K562 (cell line): ENCODE measurements around the gene SPAG7. TPM values are rescaled to one million over a fixed set of nuclear protein-coding genes. Genes with fewer than 3 reads are reported as not detected.
A peak's percentile ranks its signal among the peaks of the same experiment; 100 is the strongest.

Experiments used
- DIDO1 ChIP-seq: fragments of 450-650 bp; IDR thresholded peaks from 2 replicates; pipeline ENCODE4 v1.6.1; 2016; ENCODE audit warnings: low read depth, missing biosample characterization, missing genetic modification characterization
- DNMT1 ChIP-seq: fragments of 450-650 bp; IDR thresholded peaks from 2 replicates; pipeline ENCODE4 v1.6.1; 2016; ENCODE audit warnings: antibody characterized with exemption, mild to moderate bottlenecking
- FOXK1 ChIP-seq: sonication (generic); formaldehyde crosslinking; IDR thresholded peaks from 2 replicates; pipeline ENCODE4 v1.8.0; 2022; ENCODE audit warnings: missing genetic modification reagents, mild to moderate bottlenecking, borderline replicate concordance
- HMG20B ChIP-seq: fragments of 250-450 bp; sonication (Bioruptor Pico); IDR thresholded peaks from 2 replicates; pipeline ENCODE4 v1.5.0; 2021; ENCODE audit warnings: mild to moderate bottlenecking
- HOXB6 ChIP-seq: fragments of 250-450 bp; sonication (Bioruptor Pico); IDR thresholded peaks from 2 replicates; pipeline ENCODE4 v1.5.1; 2022; ENCODE audit warnings: mild to moderate bottlenecking, borderline replicate concordance
- HSF4 ChIP-seq: fragments of 250-450 bp; sonication (Bioruptor Pico); IDR thresholded peaks from 2 replicates; pipeline ENCODE4 v2.1.2; 2022; ENCODE audit warnings: mild to moderate bottlenecking, moderate library complexity, borderline replicate concordance
- NELFE ChIP-seq: IDR thresholded peaks from 2 replicates; pipeline ENCODE4 v1.6.1; 2011; ENCODE audit warnings: mild to moderate bottlenecking; ENCODE audit not compliant: insufficient read depth, insufficient read length
- RBM14 ChIP-seq: fragments of 200-400 bp; formaldehyde crosslinking; IDR thresholded peaks from 2 replicates; pipeline ENCODE4 v1.6.1; 2018; ENCODE audit warnings: low read depth, mild to moderate bottlenecking, low read length, moderate library complexity, borderline replicate concordance; ENCODE audit not compliant: insufficient read depth
- RBM22 ChIP-seq: fragments of 200-400 bp; formaldehyde crosslinking; IDR thresholded peaks from 2 replicates; pipeline ENCODE4 v1.6.1; 2018; ENCODE audit warnings: low read length, low read depth; ENCODE audit not compliant: poor library complexity, severe bottlenecking
- ZNF41 ChIP-seq: fragments of 250-450 bp; sonication (Bioruptor Pico); conservative IDR thresholded peaks from 2 replicates; pipeline ENCODE4 v1.4.0; 2020; ENCODE audit warnings: mild to moderate bottlenecking
- ZNF57 ChIP-seq: fragments of 450-650 bp; formaldehyde crosslinking; IDR thresholded peaks from 2 replicates; pipeline ENCODE4 v1.4.0; 2020; ENCODE audit warnings: mild to moderate bottlenecking, moderate library complexity
- ZNF778 ChIP-seq: fragments of 450-650 bp; formaldehyde crosslinking; IDR thresholded peaks from 2 replicates; pipeline ENCODE4 v1.4.0; 2020; ENCODE audit warnings: mild to moderate bottlenecking, moderate library complexity
- polyA plus RNA-seq, 8 experiments: library from polyadenylated mRNA; depleted of rRNA in 4 of 8; stranded (reverse) in 5 of 8; unstranded in 3 of 8; fragments of >200 nt; fragmentation: Nextera tagmentation in 2 of 8; fragmentation: Illumina TruSeq in 1 of 8; extraction: Ambion mirVana in 2 of 8; extraction: Trizol in 1 of 8; gene quantifications; 2 replicates each; pipeline versions ENCODE4 v1.2.1 to v1.2.3, GENCODE V29; 2011 to 2014; ENCODE audit warnings: inconsistent platforms in 1 of 8, missing spikeins in 1 of 8
- total RNA-seq, 7 experiments: library from RNA; depleted of rRNA in 6 of 7; stranded (reverse); fragments of >200 nt in 6 of 7; fragmentation: Illumina TruSeq in 2 of 7; extraction: Trizol in 2 of 7; gene quantifications; 2 replicates each; pipeline versions ENCODE4 v1.2.1 to v1.2.3, GENCODE V29; 2011 to 2021; ENCODE audit warnings: low replicate concordance in 1 of 7
- TF ChIP-seq, protein P1 (sequence below): fragments of 450-650 bp; IDR thresholded peaks from 2 replicates; pipeline ENCODE4 v1.6.1; 2016; ENCODE audit warnings: mild to moderate bottlenecking
- TF ChIP-seq, protein P2 (sequence below), 2 experiments: fragments of 150-350 bp in 1 of 2; IDR thresholded peaks; 2 replicates each; pipeline ENCODE4 v1.6.1; 2012 to 2016; ENCODE audit warnings: low read depth in 2 of 2, low read length in 2 of 2, mild to moderate bottlenecking in 1 of 2, moderate library complexity in 1 of 2
- TF ChIP-seq, protein P3 (sequence below): fragments of 450-650 bp; formaldehyde crosslinking; IDR thresholded peaks from 2 replicates; pipeline ENCODE4 v1.4.0; 2022; ENCODE audit warnings: missing genetic modification characterization
- TF ChIP-seq, protein P4 (sequence below): sonication (generic); formaldehyde crosslinking; IDR thresholded peaks from 2 replicates; pipeline ENCODE4 v1.8.0; 2022; ENCODE audit warnings: missing genetic modification reagents, mild to moderate bottlenecking, moderate library complexity, borderline replicate concordance

The SPAG7 gene
- total and polyA plus RNA-seq, 9 of the 15 experiments (the other 6 are each of a cell fraction or from before 2014, with no cell fraction given), result 5.6 to 53.5 (median 36.3) TPM

DNA sequence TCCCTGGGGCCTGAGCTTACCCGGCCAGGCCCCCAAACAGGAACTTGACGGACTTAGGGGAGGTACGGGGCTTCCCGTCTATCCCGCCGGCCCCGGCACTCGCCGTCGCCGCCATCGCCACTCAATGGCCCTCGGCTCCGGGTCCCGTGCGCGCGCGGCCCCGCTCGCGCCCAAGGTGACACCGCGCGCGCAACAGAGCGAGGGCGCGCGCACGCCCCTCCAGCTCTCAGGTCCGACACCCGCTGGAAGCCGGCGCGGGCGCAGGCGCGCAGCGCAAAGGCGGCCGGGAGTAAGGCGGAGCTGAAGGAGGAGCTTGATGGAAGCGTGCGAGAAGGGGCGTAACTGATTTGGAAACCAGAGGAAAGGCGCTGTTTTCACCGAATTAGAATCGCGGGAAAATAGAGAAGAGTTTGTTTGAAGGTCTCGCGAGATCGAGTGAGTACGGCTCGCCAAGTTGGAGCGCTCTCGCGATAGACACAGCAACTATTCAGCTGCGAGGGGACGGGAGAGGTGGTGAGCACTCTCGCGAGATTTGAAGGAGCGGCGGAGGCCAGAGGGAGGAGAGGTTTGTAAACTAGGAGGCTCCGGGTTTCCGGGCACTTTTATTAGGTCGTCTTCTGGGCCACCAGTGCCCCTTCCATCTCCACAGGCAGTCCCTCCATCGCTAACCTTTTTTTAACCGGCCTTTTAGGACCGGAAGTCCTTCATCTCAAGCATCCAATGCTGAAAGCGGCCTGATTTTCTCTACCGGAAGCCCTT lies 27.6 kb downstream of the SPAG7 start, which contains the start of the genes RNF167 and SLC25A11 (continued):
- TF ChIP-seq, protein P1, sequence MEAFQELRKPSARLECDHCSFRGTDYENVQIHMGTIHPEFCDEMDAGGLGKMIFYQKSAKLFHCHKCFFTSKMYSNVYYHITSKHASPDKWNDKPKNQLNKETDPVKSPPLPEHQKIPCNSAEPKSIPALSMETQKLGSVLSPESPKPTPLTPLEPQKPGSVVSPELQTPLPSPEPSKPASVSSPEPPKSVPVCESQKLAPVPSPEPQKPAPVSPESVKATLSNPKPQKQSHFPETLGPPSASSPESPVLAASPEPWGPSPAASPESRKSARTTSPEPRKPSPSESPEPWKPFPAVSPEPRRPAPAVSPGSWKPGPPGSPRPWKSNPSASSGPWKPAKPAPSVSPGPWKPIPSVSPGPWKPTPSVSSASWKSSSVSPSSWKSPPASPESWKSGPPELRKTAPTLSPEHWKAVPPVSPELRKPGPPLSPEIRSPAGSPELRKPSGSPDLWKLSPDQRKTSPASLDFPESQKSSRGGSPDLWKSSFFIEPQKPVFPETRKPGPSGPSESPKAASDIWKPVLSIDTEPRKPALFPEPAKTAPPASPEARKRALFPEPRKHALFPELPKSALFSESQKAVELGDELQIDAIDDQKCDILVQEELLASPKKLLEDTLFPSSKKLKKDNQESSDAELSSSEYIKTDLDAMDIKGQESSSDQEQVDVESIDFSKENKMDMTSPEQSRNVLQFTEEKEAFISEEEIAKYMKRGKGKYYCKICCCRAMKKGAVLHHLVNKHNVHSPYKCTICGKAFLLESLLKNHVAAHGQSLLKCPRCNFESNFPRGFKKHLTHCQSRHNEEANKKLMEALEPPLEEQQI, result no peak
- TF ChIP-seq NELFE, result no peak
- TF ChIP-seq, protein P2, sequence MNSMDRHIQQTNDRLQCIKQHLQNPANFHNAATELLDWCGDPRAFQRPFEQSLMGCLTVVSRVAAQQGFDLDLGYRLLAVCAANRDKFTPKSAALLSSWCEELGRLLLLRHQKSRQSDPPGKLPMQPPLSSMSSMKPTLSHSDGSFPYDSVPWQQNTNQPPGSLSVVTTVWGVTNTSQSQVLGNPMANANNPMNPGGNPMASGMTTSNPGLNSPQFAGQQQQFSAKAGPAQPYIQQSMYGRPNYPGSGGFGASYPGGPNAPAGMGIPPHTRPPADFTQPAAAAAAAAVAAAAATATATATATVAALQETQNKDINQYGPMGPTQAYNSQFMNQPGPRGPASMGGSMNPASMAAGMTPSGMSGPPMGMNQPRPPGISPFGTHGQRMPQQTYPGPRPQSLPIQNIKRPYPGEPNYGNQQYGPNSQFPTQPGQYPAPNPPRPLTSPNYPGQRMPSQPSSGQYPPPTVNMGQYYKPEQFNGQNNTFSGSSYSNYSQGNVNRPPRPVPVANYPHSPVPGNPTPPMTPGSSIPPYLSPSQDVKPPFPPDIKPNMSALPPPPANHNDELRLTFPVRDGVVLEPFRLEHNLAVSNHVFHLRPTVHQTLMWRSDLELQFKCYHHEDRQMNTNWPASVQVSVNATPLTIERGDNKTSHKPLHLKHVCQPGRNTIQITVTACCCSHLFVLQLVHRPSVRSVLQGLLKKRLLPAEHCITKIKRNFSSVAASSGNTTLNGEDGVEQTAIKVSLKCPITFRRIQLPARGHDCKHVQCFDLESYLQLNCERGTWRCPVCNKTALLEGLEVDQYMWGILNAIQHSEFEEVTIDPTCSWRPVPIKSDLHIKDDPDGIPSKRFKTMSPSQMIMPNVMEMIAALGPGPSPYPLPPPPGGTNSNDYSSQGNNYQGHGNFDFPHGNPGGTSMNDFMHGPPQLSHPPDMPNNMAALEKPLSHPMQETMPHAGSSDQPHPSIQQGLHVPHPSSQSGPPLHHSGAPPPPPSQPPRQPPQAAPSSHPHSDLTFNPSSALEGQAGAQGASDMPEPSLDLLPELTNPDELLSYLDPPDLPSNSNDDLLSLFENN (IDR thresholded peaks at IDR 0.05; ENCODE audit: low read depth in 2 of 2, low read length in 2 of 2), result peak in 1 of 2 experiments; percentile 32; a peak in 1 of 4 replicates
- TF ChIP-seq ZNF778, result no peak
- TF ChIP-seq, protein P3, sequence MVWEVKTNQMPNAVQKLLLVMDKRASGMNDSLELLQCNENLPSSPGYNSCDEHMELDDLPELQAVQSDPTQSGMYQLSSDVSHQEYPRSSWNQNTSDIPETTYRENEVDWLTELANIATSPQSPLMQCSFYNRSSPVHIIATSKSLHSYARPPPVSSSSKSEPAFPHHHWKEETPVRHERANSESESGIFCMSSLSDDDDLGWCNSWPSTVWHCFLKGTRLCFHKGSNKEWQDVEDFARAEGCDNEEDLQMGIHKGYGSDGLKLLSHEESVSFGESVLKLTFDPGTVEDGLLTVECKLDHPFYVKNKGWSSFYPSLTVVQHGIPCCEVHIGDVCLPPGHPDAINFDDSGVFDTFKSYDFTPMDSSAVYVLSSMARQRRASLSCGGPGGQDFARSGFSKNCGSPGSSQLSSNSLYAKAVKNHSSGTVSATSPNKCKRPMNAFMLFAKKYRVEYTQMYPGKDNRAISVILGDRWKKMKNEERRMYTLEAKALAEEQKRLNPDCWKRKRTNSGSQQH (CRISPR knock-in tag), result no peak
- TF ChIP-seq HSF4, result no peak
- no peak for TF ChIP-seq DNMT1
- TF ChIP-seq HOXB6 (CRISPR knock-in tag), result no peak
- no peak for TF ChIP-seq HMG20B (CRISPR knock-in tag)
- TF ChIP-seq DIDO1 (tag), result peak; percentile 56; the same call in 1 of the 2 replicates
- TF ChIP-seq, protein P4, sequence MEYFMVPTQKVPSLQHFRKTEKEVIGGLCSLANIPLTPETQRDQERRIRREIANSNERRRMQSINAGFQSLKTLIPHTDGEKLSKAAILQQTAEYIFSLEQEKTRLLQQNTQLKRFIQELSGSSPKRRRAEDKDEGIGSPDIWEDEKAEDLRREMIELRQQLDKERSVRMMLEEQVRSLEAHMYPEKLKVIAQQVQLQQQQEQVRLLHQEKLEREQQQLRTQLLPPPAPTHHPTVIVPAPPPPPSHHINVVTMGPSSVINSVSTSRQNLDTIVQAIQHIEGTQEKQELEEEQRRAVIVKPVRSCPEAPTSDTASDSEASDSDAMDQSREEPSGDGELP (CRISPR knock-in tag), result peak; percentile 85; the same call in 1 of the 2 replicates
- TF ChIP-seq FOXK1 (CRISPR knock-in tag), result no peak
- TF ChIP-seq ZNF41 (CRISPR knock-in tag), result no peak
- TF ChIP-seq RBM14, result no peak
- TF ChIP-seq RBM22, result no peak
- no peak for TF ChIP-seq ZNF57
